ENCODE results near the gene ZSCAN5A. TPM values are rescaled to one million over a fixed set of nuclear protein-coding genes. Genes with fewer than 3 reads are reported as not detected.
"Not testable (repeated sequence)": the region's sequence is repeated elsewhere in the genome, so short reads cannot be mapped to it uniquely, and the experiment has no call there.

Gene ZSCAN5A
- total RNA-seq, 1 experiment from 2014 or later, result 8.9 TPM

DNA sequence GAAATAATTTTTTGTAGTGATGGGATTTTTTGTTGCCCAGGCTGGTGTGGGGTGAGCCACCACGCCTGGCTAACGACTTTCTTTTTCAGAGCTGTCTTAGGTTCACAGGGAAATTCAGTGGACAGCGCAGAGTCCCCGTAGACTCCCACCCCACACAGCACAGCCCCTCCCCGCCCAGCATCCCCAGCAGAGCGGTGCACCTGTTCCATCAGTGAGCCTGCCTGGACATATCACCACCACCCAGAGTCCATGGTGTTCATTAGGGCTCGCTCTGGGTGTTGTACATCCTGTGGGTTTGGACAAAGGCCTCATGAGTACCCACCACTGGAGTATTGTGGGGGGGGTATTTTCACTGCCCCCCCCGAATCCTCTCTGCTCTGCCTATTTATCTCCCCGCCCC, 104.6 kb downstream of the ZSCAN5A start:
- DNase-seq (ENCODE audit: low read depth), result not testable (repeated sequence)

DNA sequence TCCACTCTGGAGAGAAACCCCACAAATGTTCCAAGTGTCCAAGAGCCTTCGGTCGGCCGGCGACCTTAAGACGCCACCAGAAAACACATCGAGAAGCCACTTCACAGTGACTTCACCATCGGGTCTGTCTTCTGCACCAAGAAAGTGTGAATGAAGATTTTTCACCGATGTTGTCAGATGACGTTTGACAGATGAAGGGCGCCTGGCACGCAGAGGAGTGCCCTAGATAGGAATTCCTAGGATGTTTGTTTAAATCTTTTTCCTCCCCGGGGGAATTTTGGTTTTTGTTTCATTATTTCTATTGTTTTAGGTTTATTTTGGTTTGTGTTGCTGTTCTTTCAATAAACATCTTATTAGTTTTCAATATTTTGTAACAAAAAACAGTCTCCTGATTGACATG, 105.5 kb downstream of the ZSCAN5A start:
- DNase-seq (ENCODE audit: low read depth), result no peak

DNA sequence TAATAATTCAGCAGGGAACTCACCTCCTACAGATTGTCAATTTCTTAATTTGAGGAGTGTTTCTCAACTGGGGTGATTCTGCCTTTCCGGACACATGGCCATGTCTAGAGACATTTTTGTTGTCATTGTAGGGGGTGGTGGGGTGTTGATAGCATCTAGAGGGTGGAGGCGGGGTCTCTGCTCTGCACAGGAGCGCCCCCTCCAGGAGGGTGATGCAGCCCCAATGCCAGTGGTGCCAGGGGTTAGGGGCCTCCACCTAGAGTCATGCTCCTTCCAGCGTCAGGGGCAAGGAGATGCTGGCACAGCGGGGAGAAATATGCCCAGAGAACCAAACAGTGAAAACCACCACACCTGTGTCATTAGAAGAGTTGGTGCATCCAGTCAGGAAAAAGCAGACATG, 107.1 kb downstream of the ZSCAN5A start:
- not testable (repeated sequence) for DNase-seq (ENCODE audit: low read depth)

DNA sequence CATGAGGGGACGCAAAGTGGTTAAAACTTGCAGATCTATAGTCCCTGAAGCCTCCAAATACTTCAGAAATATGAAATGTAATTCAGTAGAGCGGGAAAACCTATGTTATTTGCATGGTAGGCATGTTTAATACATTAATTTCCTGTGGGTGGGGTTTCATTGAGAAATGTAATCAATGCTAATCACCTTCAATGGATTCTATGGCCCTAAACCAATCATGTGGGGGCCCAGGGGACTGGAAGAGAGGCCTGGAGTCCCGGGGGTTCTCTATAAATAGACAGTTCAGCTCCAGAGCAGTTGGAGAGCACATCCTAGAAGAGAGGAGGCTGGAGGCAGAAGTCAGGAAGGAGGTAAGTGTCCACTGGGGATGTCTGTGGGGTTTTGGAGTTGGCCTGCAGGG, 112.7 kb downstream of the ZSCAN5A start, which contains the start of gene ZSCAN5C:
Gene ZSCAN5C (plus strand): TSS at position 301 of the 400 bp plus-strand sequence. CDS start 3,641 bp downstream, outside the sequence.
- no peak for DNase-seq (ENCODE audit: low read depth)

DNA sequence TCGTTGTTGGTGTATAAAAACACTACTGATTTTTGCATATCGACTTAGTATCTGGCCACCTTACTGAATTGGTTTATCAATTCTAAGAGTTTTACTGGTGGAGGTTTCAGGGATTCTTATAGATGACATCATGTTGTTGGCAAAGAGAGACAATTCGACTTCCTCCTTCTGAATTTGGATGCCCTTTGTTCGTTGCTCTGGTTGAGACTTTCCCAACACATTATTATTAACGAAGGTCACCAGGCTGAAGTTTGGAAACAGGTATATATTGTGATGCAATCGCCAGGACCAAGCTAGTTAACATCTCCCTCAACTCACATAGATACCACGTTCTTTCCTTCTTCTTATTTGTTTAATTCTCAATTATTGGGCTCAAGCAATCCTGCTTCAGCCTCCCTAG, 115.0 kb downstream of the ZSCAN5A start:
- DNase-seq (ENCODE audit: low read depth), result no peak

DNA sequence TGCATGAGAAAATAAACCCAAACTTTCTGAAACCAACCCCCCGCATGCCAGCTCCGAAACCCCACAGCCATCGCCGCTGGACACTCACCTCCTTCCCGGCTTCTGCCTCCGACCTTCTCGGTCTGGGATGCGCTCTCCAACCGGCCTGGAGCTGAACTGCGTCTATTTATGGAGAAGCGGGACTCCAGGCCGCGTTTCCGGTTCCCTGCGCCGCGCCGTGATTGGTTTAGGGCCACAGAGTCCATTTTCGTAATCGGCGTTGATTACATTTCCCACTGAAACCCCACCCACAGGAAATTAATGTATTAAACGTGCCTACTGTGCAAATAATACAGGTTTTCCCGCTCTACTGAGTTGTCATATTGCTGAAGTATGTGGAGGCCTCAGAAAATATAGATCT, 117.0 kb downstream of the ZSCAN5A start, which contains the start of gene ZSCAN5B:
Gene ZSCAN5B (minus strand): TSS at position 138 of the 400 bp plus-strand sequence. CDS start 4,731 bp downstream, outside the sequence.
- not testable (repeated sequence) for DNase-seq (ENCODE audit: low read depth)

DNA sequence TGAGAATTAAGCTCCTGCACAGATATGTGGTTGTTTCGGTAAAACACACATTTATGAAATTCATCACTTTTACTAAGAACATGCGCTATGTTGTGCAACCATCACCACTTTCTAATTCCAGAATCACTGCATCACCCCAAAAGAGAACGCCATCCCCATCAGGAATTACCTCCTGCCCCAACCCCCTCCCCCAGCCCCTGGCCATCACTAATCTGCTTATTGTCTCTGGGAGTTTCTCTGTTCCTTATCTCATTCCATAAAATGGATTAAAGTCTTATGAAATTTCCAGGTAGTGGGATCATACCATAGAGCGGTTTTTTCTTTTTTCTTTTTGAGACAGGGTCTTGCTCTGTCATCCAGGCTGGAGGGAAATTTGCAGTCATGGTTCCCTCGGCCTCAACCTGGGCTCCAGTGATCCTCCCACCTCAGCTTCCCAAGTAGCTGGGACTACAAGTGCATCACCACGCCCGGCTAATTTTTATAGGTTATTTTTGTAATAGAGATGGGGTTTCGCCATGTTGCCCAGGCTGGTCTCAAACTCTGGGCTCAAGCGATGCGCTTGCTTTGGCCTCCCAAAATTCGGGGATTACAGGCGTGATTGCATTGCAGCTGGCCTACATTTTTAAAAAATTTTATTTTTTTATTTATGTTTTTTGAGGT, 120.5 kb downstream of the ZSCAN5A start:
- no peak for DNase-seq (ENCODE audit: low read depth)

DNA sequence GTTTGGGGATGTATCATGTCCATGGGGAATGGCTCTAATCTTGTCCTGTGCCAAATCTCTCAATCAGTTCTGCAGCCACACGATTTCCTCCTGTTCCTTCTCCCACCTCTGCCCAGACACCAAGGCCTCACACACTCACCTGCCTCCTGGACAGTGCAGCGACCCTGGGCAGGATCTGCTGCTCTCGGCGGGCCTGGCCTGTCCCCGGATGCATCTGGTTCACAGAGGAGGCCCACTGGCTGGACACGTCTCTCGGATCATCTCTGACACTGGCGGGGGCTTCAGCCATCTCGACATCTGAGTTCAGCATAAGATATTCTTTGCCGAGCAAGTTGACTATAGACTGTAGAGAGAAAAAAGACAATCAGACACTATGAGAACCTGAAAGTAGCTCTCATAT, 122.9 kb downstream of the ZSCAN5A start:
- DNase-seq (ENCODE audit: low read depth), result no peak

DNA sequence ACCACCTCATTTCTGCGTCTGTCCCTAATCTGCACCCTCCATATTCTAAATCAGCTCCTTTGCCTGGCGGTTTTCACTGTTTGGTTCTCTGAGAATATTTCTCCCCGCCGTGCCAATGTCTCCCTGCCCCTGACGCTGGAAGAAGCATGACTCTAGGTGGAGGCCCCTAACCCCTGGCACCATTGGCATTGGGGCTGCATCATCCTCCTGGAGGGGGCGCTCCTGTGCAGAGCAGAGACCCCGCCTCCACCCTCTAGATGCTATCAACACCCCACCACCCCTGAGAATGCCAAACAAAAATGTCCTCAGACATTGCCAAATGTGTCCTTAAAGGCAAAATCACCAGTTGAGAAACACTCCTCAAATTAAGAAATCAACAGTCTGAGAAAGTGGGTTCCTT, 123.5 kb downstream of the ZSCAN5A start:
- no peak for DNase-seq (ENCODE audit: low read depth)

DNA sequence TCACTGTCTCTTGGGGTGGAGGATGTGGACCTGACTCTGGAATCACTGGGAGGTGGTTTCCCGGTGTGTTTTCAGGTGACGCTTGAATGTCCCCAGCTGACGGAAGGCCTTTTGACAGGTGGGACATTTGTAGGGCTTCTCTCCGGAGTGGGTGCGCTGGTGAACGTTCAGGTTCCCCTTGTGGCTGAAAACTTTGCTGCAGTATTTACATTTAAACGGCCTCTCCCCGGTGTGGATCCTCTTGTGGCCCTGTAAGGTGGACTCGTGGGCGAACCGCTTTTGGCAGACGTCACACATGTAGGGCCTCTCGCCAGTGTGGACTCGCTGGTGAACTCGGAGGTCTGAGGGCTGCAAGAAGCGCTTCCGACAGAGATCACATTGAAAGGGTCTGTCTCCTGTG, 124.9 kb downstream of the ZSCAN5A start:
- DNase-seq (ENCODE audit: low read depth), result no peak

DNA sequence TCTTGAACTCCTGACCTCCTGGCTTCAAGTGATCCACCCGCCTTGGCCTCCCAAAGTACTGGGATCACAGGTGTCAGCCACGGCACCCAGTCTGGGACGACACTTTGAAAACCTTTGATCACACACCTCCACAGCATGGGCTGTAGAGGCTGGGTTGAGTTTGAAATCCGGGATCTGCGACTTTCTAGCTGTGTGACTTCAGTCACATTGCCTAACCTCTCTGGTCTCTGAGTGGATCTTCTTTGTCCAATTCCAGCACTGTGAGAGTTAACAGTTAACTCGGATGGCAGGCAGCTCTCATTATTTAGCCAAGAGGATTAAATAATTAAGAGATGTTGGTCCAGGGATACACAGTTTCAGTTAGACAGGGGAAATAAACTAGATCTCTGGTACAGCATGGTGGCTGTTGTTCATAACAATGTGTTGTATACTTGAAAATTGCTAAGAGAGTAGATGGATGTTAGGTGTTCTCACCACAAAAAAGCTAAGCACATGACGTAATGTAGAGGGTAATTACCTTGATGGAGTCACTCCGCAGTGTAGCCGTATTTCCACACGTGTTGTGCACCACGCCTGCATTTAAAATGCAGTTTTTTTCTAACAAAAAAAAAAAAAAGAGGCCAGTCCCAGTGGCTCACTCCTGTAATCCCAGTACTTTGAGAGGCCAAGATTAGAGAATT, 136.9 kb downstream of the ZSCAN5A start:
- no peak for DNase-seq (ENCODE audit: low read depth)

DNA sequence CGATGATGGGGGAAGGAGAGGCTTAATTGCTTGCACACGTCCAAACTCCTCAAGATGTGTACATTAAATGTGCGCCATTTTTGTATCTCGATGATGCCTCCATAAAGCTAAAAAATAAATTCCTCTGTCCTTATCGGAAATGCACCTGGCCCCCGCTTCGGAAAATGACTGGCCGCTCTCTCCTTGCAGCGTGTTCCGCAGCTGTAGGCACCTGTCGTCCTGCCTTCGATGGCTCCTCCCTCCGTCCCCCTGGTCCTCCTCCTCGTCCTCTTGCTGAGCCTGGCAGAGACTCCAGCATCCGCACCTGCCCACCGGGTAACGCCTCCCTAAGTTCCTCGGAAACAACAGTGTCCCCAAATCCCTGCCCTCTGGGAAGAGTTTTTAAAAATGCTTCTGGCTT, 137.8 kb downstream of the ZSCAN5A start:
- DNase-seq (ENCODE audit: low read depth), result no peak

DNA sequence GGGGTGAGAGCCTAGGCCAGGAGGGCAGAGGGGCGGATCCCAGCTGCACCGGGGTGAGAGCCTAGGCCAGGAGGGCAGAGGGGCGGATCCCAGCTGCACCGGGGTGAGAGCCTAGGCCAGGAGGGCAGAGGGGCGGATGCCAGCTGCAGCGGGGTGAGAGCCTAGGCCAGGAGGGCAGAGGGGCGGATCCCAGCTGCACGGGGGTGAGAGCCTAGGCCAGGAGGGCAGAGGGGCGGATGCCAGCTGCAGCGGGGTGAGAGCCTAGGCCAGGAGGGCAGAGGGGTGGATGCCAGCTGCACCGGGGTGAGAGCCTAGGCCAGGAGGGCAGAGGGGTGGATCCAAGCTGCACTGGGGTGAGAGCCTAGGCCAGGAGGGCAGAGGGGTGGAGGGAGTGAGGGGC, 138.3 kb downstream of the ZSCAN5A start:
- DNase-seq (ENCODE audit: low read depth), result not testable (repeated sequence)

DNA sequence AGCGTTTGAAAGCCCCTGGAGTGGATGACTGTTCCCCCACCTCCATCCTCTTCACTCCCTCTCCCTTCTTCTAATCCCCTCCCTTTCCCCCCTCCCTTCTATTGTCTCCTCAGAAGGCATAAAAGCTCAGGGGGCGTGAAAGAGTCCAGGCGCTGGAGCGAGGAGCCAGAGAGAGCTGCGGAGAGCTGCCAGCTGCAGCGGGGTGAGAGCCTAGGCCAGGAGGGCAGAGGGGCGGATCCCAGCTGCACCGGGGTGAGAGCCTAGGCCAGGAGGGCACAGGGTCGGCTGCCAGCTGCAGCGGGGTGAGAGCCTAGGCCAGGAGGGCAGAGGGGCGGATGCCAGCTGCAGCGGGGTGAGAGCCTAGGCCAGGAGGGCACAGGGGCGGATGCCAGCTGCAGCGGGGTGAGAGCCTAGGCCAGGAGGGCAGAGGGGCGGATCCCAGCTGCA, 138.8 kb downstream of the ZSCAN5A start, which contains the start of gene GALP:
Gene GALP (plus strand): TSS at position 148 of the 447 bp plus-strand sequence. CDS start 1,101 bp downstream, outside the sequence.
- not testable (repeated sequence) for DNase-seq (ENCODE audit: low read depth)

DNA sequence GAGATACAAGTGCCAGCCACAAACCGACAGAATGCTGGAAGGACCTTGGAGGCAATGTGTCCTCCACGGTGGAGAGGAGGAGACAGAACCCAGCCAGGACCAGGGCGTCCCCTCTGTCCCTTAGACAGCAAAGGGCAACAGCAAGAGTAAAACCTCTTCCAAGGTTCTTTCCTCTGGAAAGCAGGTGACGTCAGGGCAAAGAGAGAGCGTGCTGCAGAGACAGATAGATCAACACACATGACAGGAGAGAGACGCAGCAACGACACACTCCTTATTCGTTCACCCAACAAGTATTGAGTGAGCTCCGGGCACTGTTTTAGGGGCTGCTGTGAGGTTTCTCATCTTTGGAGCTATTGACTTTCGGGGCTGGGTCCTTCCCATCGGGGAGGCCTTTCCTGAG, 140.1 kb downstream of the ZSCAN5A start:
- no peak for DNase-seq (ENCODE audit: low read depth)

DNA sequence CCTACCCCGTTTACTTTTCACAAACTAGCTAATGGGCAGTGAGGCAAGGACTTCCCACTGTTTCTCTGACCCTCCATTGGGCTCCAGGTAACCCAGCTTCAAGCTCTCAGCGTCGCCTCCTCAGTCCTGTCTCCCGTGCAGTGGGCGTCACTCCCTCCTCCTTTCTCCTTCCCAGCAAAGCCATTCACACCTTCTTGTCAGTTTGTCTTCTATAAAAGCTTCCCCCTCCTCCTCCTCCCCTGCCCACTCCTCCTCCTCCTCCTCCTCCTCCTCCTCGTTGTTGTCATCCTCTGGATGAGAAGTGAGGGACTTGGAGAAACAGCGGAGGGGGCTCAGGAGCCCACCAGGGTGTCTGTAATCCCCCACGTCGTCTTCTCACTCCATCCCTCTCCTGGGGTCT, 140.6 kb downstream of the ZSCAN5A start:
- DNase-seq (ENCODE audit: low read depth), result no peak

Other genes starting within 250 kb of the ZSCAN5A start
- 4.4 and 10.7 TPM in 2 replicates for gene ZNF787, start 193.5 kb downstream of the ZSCAN5A start, total RNA-seq (2014; rRNA removed; shearing (Covaris generic))
- 5.0 and 8.8 TPM in 2 replicates for gene ZNF444, start 173.6 kb downstream of the ZSCAN5A start, total RNA-seq (2014; rRNA removed; shearing (Covaris generic))
- gene GALP, start 138.8 kb downstream of the ZSCAN5A start, total RNA-seq (2014; rRNA removed; shearing (Covaris generic)), result not detected in 2 replicates
- gene ZSCAN5B, start 117.1 kb downstream of the ZSCAN5A start, total RNA-seq (2014; rRNA removed; shearing (Covaris generic)), result not detected in 2 replicates
- gene ZSCAN5C, start 112.6 kb downstream of the ZSCAN5A start, total RNA-seq (2014; rRNA removed; shearing (Covaris generic)), result not detected in 2 replicates
- not detected in 2 replicates for gene EDDM13, start 42.1 kb downstream of the ZSCAN5A start, total RNA-seq (2014; rRNA removed; shearing (Covaris generic))
- 0.68 and 2.6 TPM in 2 replicates for gene ZNF582, start 78.7 kb upstream of the ZSCAN5A start, total RNA-seq (2014; rRNA removed; shearing (Covaris generic))
- gene ZNF583, start 89.5 kb upstream of the ZSCAN5A start, total RNA-seq (2014; rRNA removed; shearing (Covaris generic)), result 2.1 and 3.5 TPM in 2 replicates
- gene ZNF667, start 162.5 kb upstream of the ZSCAN5A start, total RNA-seq (2014; rRNA removed; shearing (Covaris generic)), result 1.7 and 1.9 TPM in 2 replicates
- 1.1 and 1.3 TPM in 2 replicates for gene ZNF471, start 193.0 kb upstream of the ZSCAN5A start, total RNA-seq (2014; rRNA removed; shearing (Covaris generic))
- gene ZFP28, start 224.1 kb upstream of the ZSCAN5A start, total RNA-seq (2014; rRNA removed; shearing (Covaris generic)), result 5.9 and 9.4 TPM in 2 replicates